AG04449 (cell line): Measurements from ENCODE around the gene SDF2.

Experiments used
- CTCF ChIA-PET: fragments of 350-600 bp; formaldehyde crosslinking; extraction: SDS; loops from one replicate; lab custom pipeline; 2021; ENCODE audit warnings: antibody characterized with exemption; lab: Yijun Ruan, JAX
- POLR2A ChIA-PET: fragments of 400-600, 350-600 bp; formaldehyde crosslinking; extraction: SDS; loops from one replicate; lab custom pipeline; 2020; ENCODE audit warnings: antibody characterized with exemption, inconsistent platforms; lab: Yijun Ruan, JAX
- DNase-seq: peaks from one replicate; pipeline ENCODE4 v3.0.0-alpha.2; 2010; ENCODE audit warnings: low read depth, low spot score
- H3K4me3 ChIP-seq: 2 replicates; pipeline ENCODE4 v1.5.1; 2011; ENCODE audit warnings: low read depth, mild to moderate bottlenecking, control low read depth, low read length
- CTCF ChIP-seq: IDR thresholded peaks from one replicate; pipeline ENCODE4 v1.5.1; 2011; ENCODE audit warnings: mild to moderate bottlenecking, moderate library complexity, low read length, control low read depth, inconsistent platforms; ENCODE audit not compliant: insufficient read depth; ENCODE audit errors: missing control alignments

SDF2 gene, protein sequence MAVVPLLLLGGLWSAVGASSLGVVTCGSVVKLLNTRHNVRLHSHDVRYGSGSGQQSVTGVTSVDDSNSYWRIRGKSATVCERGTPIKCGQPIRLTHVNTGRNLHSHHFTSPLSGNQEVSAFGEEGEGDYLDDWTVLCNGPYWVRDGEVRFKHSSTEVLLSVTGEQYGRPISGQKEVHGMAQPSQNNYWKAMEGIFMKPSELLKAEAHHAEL

GRCh38 chr17:28661635-28662526 lies at the start of gene SDF2, which contains the start of gene SUPT6H:
Gene SDF2 (minus strand): TSS chr17:28661906. CDS start chr17:28661876, 30 bp downstream.
Gene SUPT6H (plus strand): TSS chr17:28662205. CDS start chr17:28673402, 11,197 bp downstream.
- no peak for TF ChIP-seq CTCF
- POLR2A ChIA-PET = interaction anchor here (0.8 to 3.0 kb wide), 4 partner anchors 12 to 58 kb away, joined by 3 to 11 read pairs (median 3); partner anchors contain the start of gene RPL23A
- H3K4me3 ChIP-seq = peak within 1 kb of the TSS; percentile 99
- CTCF ChIA-PET = interaction anchor here (0.6 to 7.2 kb wide), 9 partner anchors 9 to 287 kb away, joined by 3 to 63 read pairs (median 4); partner anchors contain the start of gene BLTP2
- no peak for DNase-seq

- H3K4me3 ChIP-seq = peak overlapping the region; percentile 65
- no peak for DNase-seq
- POLR2A ChIA-PET = interaction anchor here (0.6 to 2.4 kb wide), 7 partner anchors 8 to 41 kb away, joined by 3 to 30 read pairs (median 6); partner anchors contain the start of gene RPL23A
- CTCF ChIA-PET = interaction anchor here (1.0 to 2.3 kb wide), 4 partner anchors 10 to 64 kb away, joined by 3 to 11 read pairs (median 8); partner anchors contain the start of gene TLCD1
- no peak for TF ChIP-seq CTCF
Measured at GRCh38 chr17:28710861-28711722, 49.4 kb upstream of the SDF2 start.

- no peak overlapping the region for H3K4me3 ChIP-seq
- TF ChIP-seq CTCF = no peak
- no peak for DNase-seq
- POLR2A ChIA-PET = interaction anchor here (0.9 to 1.2 kb wide), 2 partner anchors 12 to 13 kb away, joined by 3 read pairs; no protein-coding TSS in a partner anchor
- CTCF ChIA-PET = no interaction called here
Measured at GRCh38 chr17:28707339-28707720, 45.6 kb upstream of the SDF2 start.

DNA sequence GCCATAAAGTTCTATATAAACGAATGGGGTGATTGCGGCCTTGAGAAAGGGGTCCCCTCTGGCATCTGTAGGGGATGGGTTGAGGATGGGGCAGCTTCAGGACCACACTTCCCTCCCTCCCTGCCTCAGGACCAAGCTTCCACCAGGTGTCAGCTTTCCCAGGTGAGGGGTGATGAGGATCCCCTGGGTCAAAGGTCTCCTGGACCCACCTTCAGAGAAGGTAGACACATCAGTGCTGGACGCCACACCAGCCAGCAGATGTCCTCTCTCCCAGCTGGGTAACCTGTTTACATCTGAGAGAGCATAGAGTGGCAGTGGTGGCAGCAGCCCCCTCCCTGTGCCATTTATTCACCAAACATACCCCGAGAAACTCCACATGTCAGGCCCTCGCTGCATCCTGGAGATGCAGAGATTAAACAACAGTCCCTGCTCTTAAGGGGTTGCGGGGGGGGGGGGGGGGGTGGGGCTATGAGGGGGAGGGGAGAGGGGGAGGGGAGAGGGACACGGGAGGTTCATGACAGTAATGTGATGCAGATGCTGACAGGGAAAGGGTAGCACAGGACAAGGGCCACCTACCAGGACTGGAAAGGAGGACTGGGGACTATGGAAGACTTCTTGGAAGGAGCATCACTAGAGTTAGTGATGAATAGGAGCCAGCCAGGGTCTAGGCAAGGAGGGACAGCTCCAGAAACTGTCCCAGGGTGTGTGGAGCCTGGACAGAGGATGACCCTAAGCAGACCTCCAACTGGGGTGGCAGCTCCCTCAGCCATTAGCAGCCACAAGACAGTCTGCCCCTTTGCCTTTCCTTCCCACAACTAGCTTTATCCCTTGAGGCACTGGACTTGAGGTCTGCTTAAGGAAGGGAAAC lies 45.0 kb upstream of the SDF2 start:
- no peak overlapping the region for H3K4me3 ChIP-seq
- POLR2A ChIA-PET = interaction anchor here (0.9 to 1.2 kb wide), 2 partner anchors 11 to 12 kb away, joined by 3 read pairs; no protein-coding TSS in a partner anchor
- CTCF ChIA-PET = interaction anchor here (1.5 kb wide), 1 partner anchor 16 kb away, joined by 3 read pairs; no protein-coding TSS in a partner anchor
- no peak for TF ChIP-seq CTCF
- DNase-seq = no peak

DNA sequence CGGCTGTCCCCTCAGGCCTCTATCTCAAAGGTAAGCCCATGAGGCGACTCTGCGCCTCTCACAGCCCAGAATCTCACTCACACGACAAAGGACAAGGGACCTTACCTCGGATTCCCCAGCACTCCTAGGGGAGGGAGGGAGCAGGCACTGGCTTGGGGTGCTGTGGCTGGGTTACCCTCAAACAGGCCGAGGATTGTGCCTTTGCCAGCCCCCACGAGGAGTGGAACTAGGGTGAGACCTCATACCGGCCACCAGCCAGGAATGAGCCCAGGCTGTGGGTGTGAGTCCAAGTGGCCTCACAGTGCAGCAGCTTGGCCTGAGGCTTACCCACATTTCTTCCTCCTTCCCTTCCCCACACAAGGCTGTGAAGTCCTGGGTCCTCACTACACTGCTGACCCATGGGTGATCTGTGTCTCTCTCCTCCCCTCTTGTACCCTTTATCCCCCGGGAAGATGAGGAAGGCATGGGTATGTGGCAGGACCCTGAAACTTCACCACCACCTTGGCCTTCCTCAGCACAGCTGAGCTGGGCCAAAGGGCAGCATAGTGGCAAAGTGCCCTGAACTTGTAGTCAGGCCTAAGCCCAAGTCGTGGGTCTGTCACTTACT lies 44.1 kb upstream of the SDF2 start:
- ChIA-PET CTCF (interaction anchor here (1.5 kb wide), 1 partner anchor 15 kb away, joined by 3 read pairs; no protein-coding TSS in a partner anchor), POLR2A (no interaction called here)
- no peak overlapping the region for H3K4me3 ChIP-seq
- DNase-seq = no peak
- no peak for TF ChIP-seq CTCF
